ENCODE measurements around the gene PSD. TPM values are rescaled to one million over a fixed set of nuclear protein-coding genes. Genes with fewer than 3 reads are reported as not detected.

PSD gene
- total RNA-seq, 1 donor from 2014 or later, result 6.2 TPM

GRCh38 chr10:102438374-102438773 is 19.8 kb upstream of the PSD start:
- DNase-seq, result no peak

- no peak for DNase-seq
Measured at GRCh38 chr10:102437515-102437914, 18.9 kb upstream of the PSD start.

- no peak for DNase-seq
Measured at GRCh38 chr10:102436312-102436711, 17.7 kb upstream of the PSD start.

- DNase-seq, result peak; percentile 26
Measured at GRCh38 chr10:102435529-102436233, 17.1 kb upstream of the PSD start.

- no peak for DNase-seq
Measured at GRCh38 chr10:102435133-102435497, 16.5 kb upstream of the PSD start.

- no peak for DNase-seq
Measured at GRCh38 chr10:102434394-102435132, 16.0 kb upstream of the PSD start.

- no peak for DNase-seq
Measured at GRCh38 chr10:102433619-102434046, 15.0 kb upstream of the PSD start.

- DNase-seq, result peak; percentile 99
Measured at GRCh38 chr10:102432162-102432950, 13.8 kb upstream of the PSD start, which contains the start of gene CUEDC2. Gene CUEDC2 (minus strand): TSS chr10:102432574. CDS start chr10:102425188, 7,386 bp downstream.

GRCh38 chr10:102431452-102432124 is 13.0 kb upstream of the PSD start:
- no peak for DNase-seq

GRCh38 chr10:102429468-102429867 is 10.9 kb upstream of the PSD start:
- no peak for DNase-seq

- no peak for DNase-seq
Measured at GRCh38 chr10:102426803-102427287, 8.3 kb upstream of the PSD start.

- no peak for DNase-seq
Measured at GRCh38 chr10:102425444-102425843, 6.9 kb upstream of the PSD start.

- no peak for DNase-seq
Measured at GRCh38 chr10:102424916-102425315, 6.3 kb upstream of the PSD start.

- no peak for DNase-seq
Measured at GRCh38 chr10:102424145-102424544, 5.6 kb upstream of the PSD start.

- no peak for DNase-seq
Measured at GRCh38 chr10:102423372-102423968, 4.9 kb upstream of the PSD start.

- peak; percentile 61 for DNase-seq
Measured at GRCh38 chr10:102422545-102423129, 4.1 kb upstream of the PSD start.

GRCh38 chr10:102421757-102422512 is 3.4 kb upstream of the PSD start:
- DNase-seq, result no peak

GRCh38 chr10:102421507-102421756 is 2.8 kb upstream of the PSD start:
- no peak for DNase-seq

- DNase-seq, result peak; percentile 99
Measured at GRCh38 chr10:102420714-102421506, 2.3 kb upstream of the PSD start, which contains the start of gene FBXL15. Gene FBXL15 (plus strand): TSS chr10:102420836. CDS start chr10:102421130, 294 bp downstream.

- DNase-seq, result no peak
Measured at GRCh38 chr10:102420181-102420713, 1.7 kb upstream of the PSD start.
